BE2C (cell line): ENCODE data around the gene LIN52.
"Not testable (repeated sequence)": the region's sequence is repeated elsewhere in the genome, so short reads cannot be mapped to it uniquely, and the experiment has no call there.

ENCODE experiments used
- DNase-seq: peaks from one replicate; pipeline ENCODE4 v3.0.0-alpha.2; 2020
- H3K27me3 ChIP-seq: fragments of 250-450 bp; sonication (Bioruptor Pico); 2 replicates; pipeline ENCODE4 v1.5.1; 2020; ENCODE audit warnings: mild to moderate bottlenecking
- H3K36me3 ChIP-seq: fragments of 250-450 bp; sonication (Bioruptor Pico); 2 replicates; pipeline ENCODE4 v1.5.1; 2020; ENCODE audit warnings: mild to moderate bottlenecking
- H3K4me1 ChIP-seq: fragments of 250-450 bp; sonication (Bioruptor Pico); 2 replicates; pipeline ENCODE4 v1.5.1; 2020
- H3K4me3 ChIP-seq: 2 replicates; pipeline ENCODE4 v1.5.1; 2011; ENCODE audit warnings: low read depth, low read length
- H3K9me3 ChIP-seq: fragments of 250-450 bp; sonication (Bioruptor Pico); 2 replicates; pipeline ENCODE4 v1.5.1; 2020
- CTCF ChIP-seq: IDR thresholded peaks from 2 replicates; pipeline ENCODE4 v1.5.1; 2012; ENCODE audit warnings: mild to moderate bottlenecking, low read depth, low read length

Gene LIN52

GRCh38 chr14:74085828-74086227 lies 1.1 kb downstream of the LIN52 start:
- no peaks in the 10 kb centered on the region for H3K27me3 ChIP-seq
- no peak for DNase-seq
- no peaks in the 10 kb centered on the region for H3K4me1 ChIP-seq
- no peaks in the 10 kb centered on the region for H3K9me3 ChIP-seq
- no peak for TF ChIP-seq CTCF
- H3K36me3 ChIP-seq: no peaks in the 10 kb centered on the region
- H3K4me3 ChIP-seq: peak overlapping the region; percentile 80

- no peak overlapping the region for H3K4me3 ChIP-seq
- no peaks in the 10 kb centered on the region for H3K4me1 ChIP-seq
- no peaks in the 10 kb centered on the region for H3K36me3 ChIP-seq
- H3K27me3 ChIP-seq: no peaks in the 10 kb centered on the region
- H3K9me3 ChIP-seq: no peaks in the 10 kb centered on the region
- no peak for TF ChIP-seq CTCF
- DNase-seq: no peak
Observed at GRCh38 chr14:74089251-74090020, 4.7 kb downstream of the LIN52 start.

GRCh38 chr14:74105381-74105780 lies 20.6 kb downstream of the LIN52 start:
- no peak for TF ChIP-seq CTCF
- peaks cover 5% of the 10 kb centered on the region for H3K36me3 ChIP-seq

GRCh38 chr14:74109369-74109768 lies 24.6 kb downstream of the LIN52 start:
- Histone ChIP-seq H3K9me3 (no peaks in the 10 kb centered on the region; the same call in 1 of the 2 replicates), H3K36me3 (peaks cover 5% of the 10 kb centered on the region), H3K27me3 (no peaks in the 10 kb centered on the region), H3K4me1 (no peaks in the 10 kb centered on the region), H3K4me3 (no peak overlapping the region)
- no peak for TF ChIP-seq CTCF
- DNase-seq: no peak

More at GRCh38 chr14:74105381-74105780, 20.6 kb downstream of the LIN52 start:
- no peaks in the 10 kb centered on the region for H3K27me3 ChIP-seq
- DNase-seq: no peak
- H3K4me3 ChIP-seq: no peak overlapping the region
- H3K4me1 ChIP-seq: no peaks in the 10 kb centered on the region
- no peaks in the 10 kb centered on the region for H3K9me3 ChIP-seq

DNA sequence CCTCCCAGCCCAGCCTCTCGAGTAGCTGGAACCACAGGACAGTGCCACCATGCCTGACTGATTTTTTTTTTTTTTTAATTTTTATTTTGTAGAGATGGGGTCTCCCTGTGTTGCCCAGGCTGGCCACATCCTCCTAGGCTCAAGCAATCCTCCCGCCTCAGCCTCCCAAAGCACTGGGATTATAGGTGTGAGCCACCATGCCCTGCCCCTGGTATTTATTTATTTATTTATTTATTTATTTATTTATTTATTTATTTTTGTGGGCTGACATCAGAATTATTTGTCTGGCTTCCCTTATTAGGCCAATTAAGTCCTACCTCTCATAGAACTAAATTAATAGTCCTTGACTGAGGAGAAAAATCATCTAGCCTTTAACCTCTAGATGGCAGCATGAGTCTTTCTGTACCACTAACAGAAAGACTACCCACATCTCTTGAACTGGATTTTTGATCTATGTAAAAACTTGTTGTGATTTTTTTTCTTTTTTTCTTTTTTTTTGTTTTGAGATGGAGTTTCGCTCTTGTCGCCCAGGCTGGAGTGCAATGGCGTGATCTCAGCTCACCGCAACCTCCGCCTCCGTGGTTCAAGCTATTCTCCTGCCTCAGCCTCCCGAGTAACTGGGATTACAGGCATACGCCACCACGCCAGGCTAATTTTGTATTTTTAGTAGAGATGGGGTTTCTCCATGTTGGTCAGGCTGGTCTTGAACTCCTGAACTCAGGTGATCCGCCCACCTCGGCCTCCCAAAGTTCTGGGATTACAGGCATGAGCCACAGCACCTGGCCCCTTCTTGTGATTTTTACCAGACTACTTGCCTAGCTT lies 26.9 kb downstream of the LIN52 start:
- not testable (repeated sequence) for H3K4me1 ChIP-seq, H3K36me3 ChIP-seq, DNase-seq, H3K9me3 ChIP-seq, H3K27me3 ChIP-seq, H3K4me3 ChIP-seq
- peak; percentile 70 for TF ChIP-seq CTCF

DNA sequence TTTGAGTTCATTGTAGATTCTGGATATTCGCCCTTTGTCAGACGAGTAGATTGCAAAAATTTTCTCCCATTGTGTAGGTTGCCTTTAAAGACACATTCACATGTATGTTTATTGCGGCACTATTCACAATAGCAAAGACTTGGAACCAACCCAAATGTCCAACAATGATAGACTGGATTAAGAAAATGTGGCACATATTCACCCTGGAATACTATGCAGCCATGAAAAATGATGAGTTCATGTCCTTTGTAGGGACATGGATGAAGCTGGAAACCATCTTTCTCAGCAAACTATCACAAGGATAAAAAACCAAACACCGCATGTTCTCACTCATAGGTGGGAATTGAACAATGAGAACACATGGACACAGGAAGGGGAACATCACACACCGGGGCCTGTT lies 40.7 kb downstream of the LIN52 start:
- not testable (repeated sequence) for H3K9me3 ChIP-seq, H3K27me3 ChIP-seq, H3K36me3 ChIP-seq, H3K4me1 ChIP-seq, DNase-seq, H3K4me3 ChIP-seq
